ENCODE results near the gene MYH16.
"Not testable (repeated sequence)": the region's sequence is repeated elsewhere in the genome, so short reads cannot be mapped to it uniquely, and the experiment has no call there.

The MYH16 gene

GRCh38 chr7:99305473-99306260, 33.0 kb downstream of the MYH16 start:
- DNase-seq (ENCODE audit: low read depth in 2 of 2): no peak

DNA sequence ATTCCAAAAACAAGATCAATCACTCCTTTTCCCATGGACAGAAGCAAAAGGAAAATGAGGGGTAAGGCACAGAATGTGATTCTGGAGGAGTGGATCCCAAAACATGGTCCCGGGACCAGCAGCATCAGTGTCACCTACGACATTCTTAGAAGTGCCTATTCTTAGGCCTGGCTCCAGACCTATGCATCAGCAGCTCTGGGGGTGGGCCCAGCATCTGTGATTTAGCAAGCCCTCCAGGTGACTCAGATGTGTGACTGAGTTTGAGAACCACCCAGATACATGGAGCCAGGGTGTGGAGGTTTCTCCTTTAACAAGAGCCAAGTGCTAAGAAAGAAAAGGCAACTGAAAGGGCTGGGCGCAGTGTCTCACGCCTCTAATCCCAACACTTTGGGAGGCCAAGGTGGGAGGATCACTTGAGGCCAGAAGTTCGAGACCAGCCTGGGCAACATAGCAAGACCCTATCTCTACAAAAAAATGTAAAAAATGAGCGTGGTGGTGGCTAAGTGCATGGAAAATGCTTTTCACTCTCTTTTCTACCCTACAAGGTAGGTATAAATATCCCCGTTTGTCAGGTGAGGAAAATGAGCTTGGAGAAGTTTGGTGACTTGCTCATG, 35.9 kb downstream of the MYH16 start:
- DNase-seq (ENCODE audit: low read depth in 2 of 2): no peak

- no peak for DNase-seq (ENCODE audit: low read depth in 2 of 2)
Observed at GRCh38 chr7:99309111-99309510, 36.5 kb downstream of the MYH16 start.

DNA sequence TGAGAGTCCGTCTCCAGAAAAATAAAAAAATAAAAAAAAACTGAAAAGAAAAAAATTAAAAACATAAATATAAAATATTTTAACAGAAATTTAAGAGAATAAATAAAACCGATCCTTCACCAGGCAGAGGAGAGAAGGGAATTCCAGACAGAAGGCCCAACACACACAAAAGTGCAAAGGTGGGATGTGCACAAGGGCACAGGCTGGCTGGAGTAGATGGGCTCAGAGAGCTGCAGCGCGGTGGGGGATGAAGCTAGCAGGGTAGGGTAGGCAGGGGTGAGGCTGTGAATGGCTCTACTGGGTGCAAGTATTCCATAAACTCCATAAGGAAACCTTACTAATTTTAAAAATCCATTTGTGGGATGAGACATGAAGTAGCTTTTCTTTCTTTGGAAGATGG, 37.4 kb downstream of the MYH16 start:
- no peak for DNase-seq (ENCODE audit: low read depth in 2 of 2)

DNA sequence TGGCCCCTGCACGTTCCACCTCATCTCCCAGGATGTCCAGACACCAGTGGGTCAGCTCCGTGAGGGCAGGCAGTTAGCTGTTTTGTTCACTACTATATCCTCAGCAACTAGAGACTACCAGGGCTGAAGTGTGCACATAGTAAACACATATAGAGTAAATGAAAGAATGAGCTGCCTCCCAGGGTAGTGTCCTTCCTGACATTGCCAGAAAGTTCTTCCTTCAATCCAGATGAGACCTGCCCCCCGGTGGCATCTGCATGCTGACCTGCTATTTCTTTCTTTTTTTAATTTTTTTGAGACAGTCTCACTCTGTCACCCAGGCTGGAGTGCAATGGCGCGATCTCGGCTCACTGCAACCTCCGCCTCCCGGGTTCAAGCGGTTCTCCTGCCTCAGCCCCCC, 39.1 kb downstream of the MYH16 start:
- no peak for DNase-seq (ENCODE audit: low read depth in 2 of 2)

DNA sequence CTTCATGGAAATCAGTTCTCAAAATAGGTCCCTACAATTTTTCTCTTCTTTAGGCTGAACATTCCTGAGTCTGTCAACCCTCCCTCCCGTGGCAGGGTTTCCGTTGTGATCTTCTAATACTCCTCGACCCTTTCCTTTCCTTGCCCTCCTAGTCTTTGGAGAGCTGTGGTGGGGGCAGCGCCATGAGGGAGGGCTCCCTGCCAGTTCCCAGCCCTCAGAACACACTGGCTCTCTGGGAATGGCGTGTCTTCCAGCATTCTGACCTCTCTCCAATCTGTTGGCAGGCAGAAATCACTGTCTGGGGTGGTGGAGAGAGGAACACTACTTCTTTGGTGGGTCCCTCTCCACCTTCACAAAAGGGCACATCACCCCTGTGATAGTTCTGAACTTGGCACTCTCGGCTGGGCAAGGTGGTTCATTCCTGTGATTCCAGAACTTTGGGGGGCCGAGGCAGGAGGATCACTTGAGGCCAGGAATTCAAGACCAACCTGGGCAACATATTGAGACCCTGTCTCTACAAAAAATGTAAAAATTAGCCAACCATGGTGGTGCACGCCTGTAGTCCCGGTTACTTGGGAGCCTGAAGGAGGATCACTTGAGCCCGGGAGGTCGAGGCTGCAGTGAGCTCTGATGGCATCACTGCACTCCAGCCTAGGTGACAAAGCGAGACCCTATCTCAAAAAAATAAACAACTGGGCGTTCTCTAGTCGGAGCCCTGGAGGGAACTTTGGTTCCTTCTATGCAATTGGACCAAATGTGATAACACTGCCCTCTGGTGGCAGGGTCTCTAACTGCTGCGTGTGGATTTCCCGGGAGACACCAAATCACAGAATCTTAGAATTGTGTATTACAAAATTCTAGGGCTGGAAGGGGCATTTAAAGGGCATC, 39.9 kb downstream of the MYH16 start:
- DNase-seq (ENCODE audit: low read depth in 2 of 2): peak; percentile 58 to 75

DNA sequence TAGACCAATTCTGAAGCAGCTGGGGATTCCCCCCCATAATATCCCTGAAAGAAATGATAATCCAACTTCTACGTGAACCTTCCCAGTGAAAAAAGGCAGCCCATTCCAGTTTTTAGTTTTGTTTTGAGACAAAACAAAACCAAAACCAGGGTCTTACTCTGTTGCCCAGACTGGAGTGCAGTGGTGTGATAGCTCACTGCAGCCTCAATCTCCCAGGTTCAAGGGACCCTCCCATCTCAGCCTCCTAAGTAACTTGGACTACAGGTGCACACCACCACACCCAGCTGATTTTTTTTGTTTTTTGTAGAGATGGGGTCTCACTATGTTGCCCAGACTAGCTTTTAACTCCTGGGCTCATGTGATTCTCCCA, 40.5 kb downstream of the MYH16 start:
- no peak for DNase-seq (ENCODE audit: low read depth in 2 of 2)

DNA sequence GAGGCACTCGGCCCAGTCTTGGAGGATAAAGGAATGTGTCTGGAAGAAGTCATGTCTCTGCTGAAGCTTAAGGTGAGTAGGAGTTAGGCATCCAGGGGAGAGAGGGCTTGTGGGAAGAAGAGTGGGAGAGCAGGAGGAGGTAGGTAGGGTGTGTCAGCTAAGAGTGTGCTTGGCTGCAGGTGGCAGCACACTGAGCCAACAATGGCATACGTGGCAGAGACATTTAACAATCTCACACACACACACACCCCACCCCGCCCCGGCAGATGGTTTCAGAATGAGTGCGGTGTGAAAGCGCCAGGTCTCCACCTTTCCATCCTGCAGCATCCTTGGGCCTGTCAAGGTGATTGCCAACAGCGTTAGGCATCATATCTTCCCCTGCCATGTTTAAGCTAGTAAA, 41.9 kb downstream of the MYH16 start:
- no peak for DNase-seq (ENCODE audit: low read depth in 2 of 2)

DNA sequence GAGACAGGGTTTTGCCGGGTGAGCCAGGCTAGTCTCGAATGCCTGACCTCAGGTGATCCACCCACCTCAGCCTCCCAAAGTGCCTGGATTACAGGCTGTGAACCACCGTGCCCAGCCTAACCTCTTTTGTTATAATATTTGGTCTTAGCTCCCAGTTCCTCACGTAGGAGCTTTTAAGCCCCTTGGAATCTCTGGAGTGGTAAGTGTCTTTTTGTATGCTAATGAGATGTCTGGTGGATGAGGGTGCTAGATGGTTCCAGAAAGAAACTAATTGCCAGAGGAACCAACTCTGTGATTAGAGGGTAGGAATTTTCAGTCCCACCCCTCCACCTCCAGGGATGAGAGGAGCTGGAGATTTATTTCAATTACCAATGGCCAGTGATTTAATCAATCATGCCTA, 47.7 kb downstream of the MYH16 start:
- DNase-seq (ENCODE audit: low read depth in 2 of 2): no peak

- not testable (repeated sequence) for DNase-seq (ENCODE audit: low read depth in 2 of 2)
Observed at GRCh38 chr7:99322659-99323058, 50.0 kb downstream of the MYH16 start.

- no peak for DNase-seq (ENCODE audit: low read depth in 2 of 2)
Observed at GRCh38 chr7:99324559-99324958, 51.9 kb downstream of the MYH16 start.

DNA sequence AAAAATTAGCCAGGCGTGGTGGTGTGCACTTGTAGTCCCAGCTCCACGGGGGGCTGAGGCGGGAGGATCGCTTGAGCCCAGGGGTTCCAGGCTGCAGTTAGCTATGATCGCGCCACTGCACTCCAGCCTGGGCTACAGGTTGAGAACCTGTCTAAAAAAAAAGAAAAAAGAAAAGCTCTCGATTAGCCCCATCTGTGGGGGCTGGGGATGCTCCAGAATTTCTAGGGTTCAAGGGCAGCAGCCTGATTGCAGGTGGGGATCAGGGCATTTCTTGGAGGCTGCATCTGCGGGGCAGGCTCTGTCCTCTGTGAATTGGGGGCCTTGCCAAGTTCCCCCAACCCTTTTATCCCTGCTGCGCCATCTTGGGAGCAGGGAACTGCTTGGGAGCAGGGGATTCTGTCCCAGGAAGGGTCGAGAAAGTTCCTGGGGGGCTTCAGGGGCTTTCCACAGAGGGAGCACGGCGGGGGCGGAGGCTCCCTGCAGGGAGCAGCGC, 52.4 kb downstream of the MYH16 start:
- DNase-seq (ENCODE audit: low read depth in 2 of 2): no peak

DNA sequence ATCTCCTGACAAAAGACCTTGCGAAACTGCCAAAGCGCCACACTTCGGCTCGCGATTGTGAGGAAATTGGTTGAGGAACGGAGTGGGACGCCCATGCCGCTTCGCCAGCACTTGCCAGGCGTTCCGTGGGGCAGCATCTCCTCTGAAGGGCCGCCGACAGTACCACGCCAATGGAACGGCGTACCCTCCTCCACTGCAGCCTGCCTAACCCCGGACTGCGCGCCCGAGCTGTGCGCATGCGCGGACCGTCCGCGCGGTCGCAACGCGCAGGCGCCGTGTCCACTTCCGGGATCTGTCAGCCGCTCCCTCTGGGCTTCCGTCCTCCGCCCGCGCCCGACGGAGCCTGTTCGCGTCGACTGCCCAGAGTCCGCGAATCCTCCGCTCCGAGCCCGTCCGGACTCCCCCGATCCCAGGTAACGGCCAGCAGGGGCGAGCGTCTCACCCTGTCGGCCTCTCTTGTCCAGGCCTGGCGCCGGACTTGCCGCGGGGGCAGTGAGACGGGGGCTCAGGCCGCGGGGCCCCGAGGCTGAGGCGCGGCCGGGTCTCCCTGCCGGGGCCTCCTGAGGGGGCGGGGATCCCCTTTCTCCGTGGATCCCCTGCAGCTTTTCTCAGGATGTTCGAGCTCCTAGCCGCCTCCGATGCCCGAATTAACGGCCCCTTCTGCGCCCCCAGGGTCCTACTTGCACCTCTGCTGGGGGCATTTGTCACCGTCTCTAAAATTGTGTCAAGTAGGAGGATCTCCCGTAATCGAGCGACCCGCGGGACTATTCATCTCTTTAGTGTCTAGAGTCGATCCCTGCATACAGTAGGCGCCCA, 53.2 kb downstream of the MYH16 start, which contains the start of gene ARPC1A:
Gene ARPC1A (plus strand): TSS at position 307 of the 816 bp plus-strand sequence. CDS start 7,456 bp downstream, outside the sequence.
- peak; percentile 88 to 90 for DNase-seq (ENCODE audit: low read depth in 2 of 2)

- DNase-seq (ENCODE audit: low read depth in 2 of 2): no peak
Observed at GRCh38 chr7:99326408-99326782, 53.8 kb downstream of the MYH16 start.

DNA sequence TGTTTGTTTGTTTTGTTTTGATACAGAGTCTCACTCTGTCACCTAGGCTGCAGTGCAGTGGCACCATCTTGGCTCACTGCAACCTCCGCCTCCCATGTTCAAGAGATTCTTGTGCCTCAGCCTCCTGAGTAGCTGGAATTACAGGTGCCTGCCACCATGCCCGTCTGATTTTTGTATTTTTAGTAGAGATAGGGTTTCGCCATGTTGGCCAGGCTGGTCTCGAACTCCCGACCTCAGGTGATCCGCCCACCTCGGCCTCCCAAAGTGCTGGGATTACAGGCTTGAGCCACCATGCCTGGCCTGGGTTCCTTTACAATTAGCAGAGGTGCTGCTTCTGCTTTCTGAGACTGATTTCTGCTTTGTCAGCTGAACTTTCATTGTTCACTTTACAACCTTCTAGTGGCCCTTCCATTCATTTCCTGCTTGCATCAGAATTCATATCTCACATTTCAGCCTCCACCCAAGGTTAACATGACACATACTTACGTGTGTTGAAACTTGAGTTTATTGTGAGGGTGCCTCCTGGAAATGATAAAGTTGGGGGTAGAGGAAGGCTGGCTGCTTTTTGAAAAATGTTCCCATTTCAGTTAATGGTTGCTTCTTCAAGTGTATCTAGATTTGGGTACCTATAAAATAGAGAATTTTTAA, 57.8 kb downstream of the MYH16 start:
- DNase-seq (ENCODE audit: low read depth in 2 of 2): not testable (repeated sequence)

GRCh38 chr7:99331002-99331401, 58.4 kb downstream of the MYH16 start:
- no peak for DNase-seq (ENCODE audit: low read depth in 2 of 2)

DNA sequence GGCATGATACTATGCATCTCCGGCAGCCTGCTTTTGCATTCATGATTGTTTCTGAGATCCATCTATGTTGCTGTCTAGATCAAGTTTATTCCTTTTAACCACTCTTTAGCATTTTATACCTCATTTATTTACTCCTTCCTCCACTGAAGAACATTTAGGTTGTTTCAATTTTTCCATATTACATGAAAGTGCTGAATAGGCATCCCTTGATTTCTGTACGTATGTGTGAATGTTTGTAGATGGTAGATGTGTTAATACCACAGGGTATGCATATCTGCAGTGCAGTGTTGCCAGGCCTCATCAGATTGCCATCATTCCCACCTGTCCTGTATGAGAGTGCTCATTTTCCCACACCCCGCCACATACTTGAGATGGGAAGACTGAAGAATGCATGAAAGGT, 67.0 kb downstream of the MYH16 start:
- DNase-seq (ENCODE audit: low read depth in 2 of 2): no peak

GRCh38 chr7:99340659-99341058, 68.0 kb downstream of the MYH16 start:
- no peak for DNase-seq (ENCODE audit: low read depth in 2 of 2)

DNA sequence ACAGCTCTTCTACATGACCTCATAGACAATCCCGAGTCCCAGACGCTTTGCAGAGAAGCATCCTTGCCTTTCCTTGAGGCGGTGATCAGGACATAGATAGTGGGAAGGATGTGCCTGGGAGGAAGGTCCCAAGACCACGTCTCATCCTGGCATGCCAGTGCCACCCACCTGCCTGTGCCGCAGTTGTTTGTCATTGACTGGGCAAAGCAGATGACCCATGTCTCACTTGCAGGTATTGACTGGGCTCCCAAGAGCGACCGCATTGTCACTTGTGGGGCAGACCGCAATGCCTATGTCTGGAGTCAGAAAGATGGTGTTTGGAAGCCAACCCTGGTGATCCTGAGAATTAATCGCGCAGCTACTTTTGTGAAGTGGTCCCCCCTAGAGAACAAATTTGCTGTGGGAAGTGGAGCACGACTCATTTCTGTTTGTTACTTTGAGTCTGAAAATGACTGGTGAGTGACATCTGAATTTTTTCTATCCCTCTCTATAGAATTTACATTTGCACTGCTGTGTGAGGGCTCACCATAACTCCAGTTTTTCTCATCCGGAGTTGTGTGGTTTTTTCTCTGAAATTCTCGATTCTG, 71.5 kb downstream of the MYH16 start:
- DNase-seq (ENCODE audit: low read depth in 2 of 2): no peak

DNA sequence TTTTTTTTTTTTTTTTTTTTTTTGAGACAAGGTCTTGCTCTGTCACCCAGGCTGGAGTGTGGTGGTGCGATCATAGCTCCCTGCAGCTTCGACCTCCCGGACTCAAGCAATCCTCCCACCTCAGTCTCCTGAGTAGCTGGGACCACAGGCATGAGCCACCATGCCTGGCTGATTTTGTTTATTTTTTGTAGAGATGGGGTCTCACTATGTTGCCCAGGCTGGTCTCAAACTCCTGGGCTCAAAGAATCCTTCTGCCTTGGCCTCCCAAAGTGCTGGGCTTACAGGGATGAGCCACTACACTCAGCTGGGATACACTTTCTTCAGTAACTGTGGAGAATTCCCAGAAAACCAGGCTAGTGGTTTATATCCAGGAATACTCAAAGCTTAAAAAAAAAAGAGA, 78.0 kb downstream of the MYH16 start:
- DNase-seq (ENCODE audit: low read depth in 2 of 2): not testable (repeated sequence)

GRCh38 chr7:99352247-99352646, 79.6 kb downstream of the MYH16 start:
- no peak for DNase-seq (ENCODE audit: low read depth in 2 of 2)

All from stimulated activated CD4-positive, alpha-beta T cell treated with anti-CD3 and anti-CD28 coated beads, Interleukin-1b, Interleukin-23, amount 100 ng/mL, for 4 hours (primary cell).